CD14-positive monocyte (primary cell): ENCODE measurements around the gene MTA2. TPM values are rescaled to one million over a fixed set of nuclear protein-coding genes. Genes with fewer than 3 reads are reported as not detected.

Source experiments
- DNase-seq, 3 donors: peaks; one replicate each; pipeline ENCODE4 v3.0.0-alpha.2; 2011 to 2022
- H2AFZ ChIP-seq: 2 replicates; pipeline ENCODE4 v1.6.0; 2012; ENCODE audit warnings: mild to moderate bottlenecking, low read depth, low read length, inconsistent platforms; ENCODE audit not compliant: insufficient read depth, poor library complexity, severe bottlenecking
- H3K27ac ChIP-seq, 2 donors: 1 replicate in 1 of 2; 2 replicates in 1 of 2; pipeline ENCODE4 v1.5.1; 2012 to 2013; ENCODE audit warnings: low read length in 2 of 2, control low read depth in 1 of 2, inconsistent platforms in 1 of 2, low read depth in 1 of 2, mild to moderate bottlenecking in 1 of 2
- H3K27me3 ChIP-seq, 2 donors: one replicate each; pipeline versions ENCODE4 v1.6.0 to v1.6.1; 2011 to 2013; ENCODE audit warnings: low read length in 2 of 2; ENCODE audit not compliant: control insufficient read depth in 2 of 2, insufficient read depth in 2 of 2
- H3K36me3 ChIP-seq, 2 donors: replicated peaks in 1 of 2; 1 replicate in 1 of 2; 2 replicates in 1 of 2; pipeline versions ENCODE4 v1.5.1 to v1.6.1; 2012 to 2013; ENCODE audit warnings: low read length in 2 of 2, control low read depth in 1 of 2, inconsistent platforms in 1 of 2, mild to moderate bottlenecking in 1 of 2; ENCODE audit not compliant: insufficient read depth in 2 of 2, control insufficient read depth in 1 of 2
- H3K4me1 ChIP-seq, 2 donors: 1 replicate in 1 of 2; 2 replicates in 1 of 2; pipeline versions ENCODE4 v1.5.1 to v1.6.1; 2012 to 2013; ENCODE audit warnings: low read length in 2 of 2, control low read depth in 1 of 2, inconsistent platforms in 1 of 2, mild to moderate bottlenecking in 1 of 2, moderate library complexity in 1 of 2; ENCODE audit not compliant: insufficient read depth in 2 of 2, control insufficient read depth in 1 of 2
- H3K4me2 ChIP-seq: replicated peaks from 2 replicates; pipeline ENCODE3; 2012; ENCODE audit warnings: low read length, moderate library complexity, mild to moderate bottlenecking; ENCODE audit not compliant: poor library complexity, severe bottlenecking; ENCODE audit errors: extremely low read depth
- H3K4me3 ChIP-seq, 3 experiments: fragments of 200-600 bp in 1 of 3; sonication (generic) in 1 of 3; replicated peaks in 1 of 3; 1 replicate in 2 of 3; 2 replicates in 1 of 3; pipeline ENCODE4 v1.5.1; 2011 to 2013; ENCODE audit warnings: low read length in 3 of 3, mild to moderate bottlenecking in 3 of 3, control low read depth in 2 of 3, low read depth in 2 of 3, inconsistent platforms in 1 of 3, moderate library complexity in 1 of 3
- H3K79me2 ChIP-seq: 2 replicates; pipeline ENCODE4 v1.6.0; 2012; ENCODE audit warnings: mild to moderate bottlenecking, control low read depth, inconsistent platforms, low read length, moderate library complexity; ENCODE audit not compliant: insufficient read depth
- H3K9ac ChIP-seq: 2 replicates; pipeline ENCODE4 v1.6.0; 2017; ENCODE audit warnings: low read length, mild to moderate bottlenecking; ENCODE audit not compliant: insufficient read depth, poor library complexity, severe bottlenecking
- H3K9me3 ChIP-seq, 2 donors: replicated peaks in 1 of 2; 1 replicate in 1 of 2; 2 replicates in 1 of 2; pipeline versions ENCODE4 v1.5.1 to v1.6.1; 2012 to 2013; ENCODE audit warnings: low read length in 2 of 2, control low read depth in 1 of 2; ENCODE audit not compliant: control insufficient read depth in 1 of 2, insufficient read depth in 1 of 2
- H4K20me1 ChIP-seq: 2 replicates; pipeline ENCODE4 v1.6.0; 2012; ENCODE audit warnings: mild to moderate bottlenecking, low read length, control low read depth, moderate library complexity; ENCODE audit not compliant: insufficient read depth
- H3K27ac Mint-ChIP-seq, 7 donors: one replicate each; pipeline ENCODE4 v1.8.0; 2020; ENCODE audit warnings: mild to moderate bottlenecking in 7 of 7, mixed read lengths in 7 of 7, moderate library complexity in 6 of 7, inconsistent platforms in 2 of 7
- H3K27me3 Mint-ChIP-seq, 3 donors: one replicate each; pipeline ENCODE4 v1.8.0; 2021 to 2022; ENCODE audit warnings: low read depth in 3 of 3, mild to moderate bottlenecking in 3 of 3, mixed read lengths in 3 of 3, moderate library complexity in 3 of 3, inconsistent platforms in 1 of 3
- H3K36me3 Mint-ChIP-seq, 2 donors: one replicate each; pipeline ENCODE4 v1.8.0; 2020; ENCODE audit warnings: mixed read lengths in 2 of 2, inconsistent platforms in 1 of 2, mild to moderate bottlenecking in 1 of 2
- H3K4me1 Mint-ChIP-seq: one replicate; pipeline ENCODE4 v1.8.0; 2020; ENCODE audit warnings: mild to moderate bottlenecking, mixed read lengths
- H3K4me3 Mint-ChIP-seq, 2 donors: one replicate each; pipeline ENCODE4 v1.8.0; 2020; ENCODE audit warnings: mild to moderate bottlenecking in 2 of 2, mixed read lengths in 2 of 2, moderate library complexity in 1 of 2
- H3K9me3 Mint-ChIP-seq, 7 donors: one replicate each; pipeline ENCODE4 v1.8.0; 2020 to 2022; ENCODE audit warnings: mixed read lengths in 7 of 7, mild to moderate bottlenecking in 6 of 7, moderate library complexity in 6 of 7, inconsistent platforms in 2 of 7
- WGBS: methylation state at CpG from one replicate; pipeline ENCODE4 v1.1.5; 2013; ENCODE audit warnings: missing lambda C conversion rate; ENCODE audit not compliant: insufficient coverage; 5-methylcytosine and 5-hydroxymethylcytosine counted together
- intact Hi-C, 2 donors: fragments of 100-400 bp; cut with micrococcal nuclease; formaldehyde crosslinking; loops; one replicate each; pipeline versions ENCODE4 v1.15.0 to v1.15.1; 2023
- polyA plus RNA-seq, 3 donors: library from polyadenylated mRNA; depleted of rRNA in 1 of 3; unstranded in 2 of 3; stranded (reverse) in 1 of 3; fragments of 300-500 nt in 2 of 3; fragments of >200 nt in 1 of 3; fragmentation: Illumina TruSeq in 2 of 3; gene quantifications; 1 replicate in 2 of 3; 2 replicates in 1 of 3; pipeline ENCODE4 v1.2.3, GENCODE V29; 2012 to 2021
- TF ChIP-seq, protein P1 (sequence below): fragments of 200-600 bp; IDR thresholded peaks from one replicate; pipeline ENCODE4 v1.8.0; 2022; ENCODE audit warnings: antibody characterized with exemption, mild to moderate bottlenecking

Gene MTA2
- polyA plus RNA-seq, 3 donors, result 14.0 to 38.6 (median 17.6) TPM

DNA sequence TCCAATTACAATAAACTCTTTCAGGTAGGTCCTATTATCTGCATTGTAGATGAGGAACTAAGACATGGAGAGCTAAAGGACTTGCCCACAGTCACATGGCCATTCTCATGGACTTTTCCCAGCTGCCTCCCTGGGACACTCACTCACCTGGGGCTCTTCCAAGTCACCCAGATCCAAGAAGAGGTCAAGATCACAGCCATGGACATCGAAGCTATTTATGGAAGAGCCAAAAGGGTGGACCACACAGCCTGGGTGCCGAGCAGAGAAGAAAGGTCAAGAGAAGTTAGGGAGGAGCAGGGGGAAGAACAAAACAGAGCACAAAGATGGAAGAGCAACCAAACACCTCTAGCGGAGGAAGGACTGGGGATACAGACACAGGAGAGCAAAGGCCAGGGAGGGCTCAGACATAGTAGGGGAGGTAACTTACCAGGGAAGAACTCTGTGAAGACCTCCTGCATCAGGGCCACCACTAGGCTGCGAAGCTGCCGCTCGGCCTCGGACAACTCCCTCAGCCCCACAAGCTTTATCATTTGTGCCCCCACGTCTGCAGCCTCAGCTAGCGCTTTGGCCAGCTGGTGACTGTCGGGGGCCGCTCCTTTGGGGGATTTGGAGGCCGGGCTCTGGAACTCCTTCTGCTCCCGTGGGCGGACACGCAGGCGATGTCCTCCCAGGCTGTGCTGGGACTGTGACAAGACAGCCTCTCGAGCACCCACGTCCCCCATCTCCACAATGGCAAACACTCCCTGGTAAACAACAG lies 20.5 kb downstream of the MTA2 start:
- Histone ChIP-seq H3K4me2 (no peak overlapping the region), H3K27ac (no peak overlapping the region), H3K4me3 (no peak overlapping the region), H3K9ac (no peak overlapping the region), H3K79me2 (peaks cover 6% of the 10 kb centered on the region), H3K9me3 (no peaks in the 10 kb centered on the region), H4K20me1 (no peaks in the 10 kb centered on the region), H3K27me3 (no peaks in the 10 kb centered on the region), H3K36me3 (peaks cover 51 to 71% of the 10 kb centered on the region in 2 donors), H3K4me1 (no peaks in the 10 kb centered on the region), H2AFZ (no peak overlapping the region)
- Mint-ChIP-seq H3K4me3 (no peak overlapping the region), H3K27ac (peak overlapping the region in 1 of 7 donors; percentile 3), H3K36me3 (peaks cover 45 to 74% of the 10 kb centered on the region in 2 donors), H3K4me1 (peaks cover 3% of the 10 kb centered on the region), H3K9me3 (no peaks in the 10 kb centered on the region), H3K27me3 (no peaks in the 10 kb centered on the region)
- no peak for DNase-seq
- intact Hi-C loops, result no loop called here
- TF ChIP-seq, protein P1, sequence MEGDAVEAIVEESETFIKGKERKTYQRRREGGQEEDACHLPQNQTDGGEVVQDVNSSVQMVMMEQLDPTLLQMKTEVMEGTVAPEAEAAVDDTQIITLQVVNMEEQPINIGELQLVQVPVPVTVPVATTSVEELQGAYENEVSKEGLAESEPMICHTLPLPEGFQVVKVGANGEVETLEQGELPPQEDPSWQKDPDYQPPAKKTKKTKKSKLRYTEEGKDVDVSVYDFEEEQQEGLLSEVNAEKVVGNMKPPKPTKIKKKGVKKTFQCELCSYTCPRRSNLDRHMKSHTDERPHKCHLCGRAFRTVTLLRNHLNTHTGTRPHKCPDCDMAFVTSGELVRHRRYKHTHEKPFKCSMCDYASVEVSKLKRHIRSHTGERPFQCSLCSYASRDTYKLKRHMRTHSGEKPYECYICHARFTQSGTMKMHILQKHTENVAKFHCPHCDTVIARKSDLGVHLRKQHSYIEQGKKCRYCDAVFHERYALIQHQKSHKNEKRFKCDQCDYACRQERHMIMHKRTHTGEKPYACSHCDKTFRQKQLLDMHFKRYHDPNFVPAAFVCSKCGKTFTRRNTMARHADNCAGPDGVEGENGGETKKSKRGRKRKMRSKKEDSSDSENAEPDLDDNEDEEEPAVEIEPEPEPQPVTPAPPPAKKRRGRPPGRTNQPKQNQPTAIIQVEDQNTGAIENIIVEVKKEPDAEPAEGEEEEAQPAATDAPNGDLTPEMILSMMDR, result no peak
- 98% methylated on average over 14 of the region's 18 CpGs for WGBS

DNA sequence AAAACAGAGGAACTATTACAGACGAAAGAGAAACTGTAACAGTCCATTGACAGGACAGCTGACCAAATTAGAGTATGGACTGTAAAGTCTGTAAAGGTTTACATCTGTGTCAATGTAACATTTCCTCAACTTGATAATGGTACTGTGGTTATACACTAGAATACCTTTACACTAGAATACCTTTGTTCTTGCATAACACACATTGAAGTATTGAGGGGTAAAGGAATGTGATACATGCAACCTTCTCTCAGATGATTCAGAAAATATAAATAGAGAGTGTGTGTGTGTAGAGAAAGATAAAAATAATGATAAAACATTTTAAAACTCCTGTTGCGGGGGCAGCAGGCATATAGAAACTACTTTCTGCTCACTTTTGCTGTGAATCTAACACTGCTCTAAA lies 22.4 kb downstream of the MTA2 start:
- Mint-ChIP-seq H3K36me3 (peaks cover 43 to 70% of the 10 kb centered on the region in 2 donors), H3K9me3 (peaks cover 0 to 2% (median 0%) of the 10 kb centered on the region in 7 donors), H3K27ac (no peak overlapping the region), H3K4me3 (no peak overlapping the region), H3K27me3 (no peaks in the 10 kb centered on the region), H3K4me1 (peaks cover 16% of the 10 kb centered on the region)
- Histone ChIP-seq H3K27ac (no peak overlapping the region), H3K4me2 (no peak overlapping the region), H3K27me3 (no peaks in the 10 kb centered on the region), H4K20me1 (no peaks in the 10 kb centered on the region), H3K36me3 (peaks cover 44 to 68% of the 10 kb centered on the region in 2 donors), H3K4me3 (no peak overlapping the region), H3K4me1 (peaks cover 13 to 16% of the 10 kb centered on the region in 2 donors), H2AFZ (no peak overlapping the region), H3K9ac (no peak overlapping the region), H3K9me3 (no peaks in the 10 kb centered on the region), H3K79me2 (peaks cover 20% of the 10 kb centered on the region)
- intact Hi-C loops, result no loop called here
- TF ChIP-seq, protein P1, result no peak
- no peak for DNase-seq
- WGBS, result no CpG with 5 or more reads among the region's 2 CpGs
